ENCODE measurements around the gene PTPRG.

Gene PTPRG

GRCh38 chr3:61978460-61979419 lies 417.4 kb downstream of the PTPRG start:
- no peak for DNase-seq

DNA sequence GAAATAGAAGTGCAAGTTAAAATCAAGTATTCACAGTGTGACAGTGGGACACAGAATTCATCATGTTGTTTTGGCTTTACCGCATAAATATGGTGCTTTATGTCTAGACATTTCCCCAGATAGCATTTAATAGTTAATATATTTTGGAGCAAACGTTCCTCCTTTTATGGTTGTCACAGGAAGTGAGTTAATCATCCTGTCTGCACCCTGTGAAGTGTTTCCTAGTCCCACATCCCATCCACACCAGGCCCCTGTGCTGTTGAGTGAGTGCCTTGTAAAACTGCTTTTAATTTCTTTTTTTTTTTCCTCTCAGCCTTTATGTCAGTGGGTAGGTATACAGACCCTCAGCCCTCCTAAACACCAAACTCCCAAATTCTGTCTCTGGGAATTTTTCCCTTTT lies 418.3 kb downstream of the PTPRG start:
- DNase-seq: no peak

- no peak for DNase-seq
These were observed 418.7 kb downstream of the PTPRG start for GRCh38 chr3:61980041-61980440.

- no peak for DNase-seq
These were observed 419.7 kb downstream of the PTPRG start for GRCh38 chr3:61981060-61981459.

- DNase-seq: no peak
These were observed 422.1 kb downstream of the PTPRG start for GRCh38 chr3:61983479-61983878.

DNA sequence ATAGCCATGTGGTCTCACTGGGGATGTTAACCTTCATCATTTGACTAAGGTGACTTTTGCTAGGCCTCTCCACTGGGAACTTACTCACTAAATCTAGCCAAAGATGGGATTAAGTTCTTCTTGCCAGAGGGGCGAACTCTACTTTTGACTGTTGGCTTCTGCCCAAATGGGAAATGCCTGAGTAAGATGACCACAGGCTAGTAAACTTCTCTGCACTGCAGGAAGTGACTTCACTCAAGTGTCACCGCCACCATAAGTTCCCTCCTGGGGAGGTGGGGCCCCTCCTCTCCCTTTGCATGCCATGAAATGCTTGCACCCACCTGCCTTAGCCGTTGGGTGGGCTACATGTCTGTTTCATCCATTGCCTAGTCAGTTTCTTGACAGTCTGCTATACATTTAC lies 423.6 kb downstream of the PTPRG start:
- no peak for DNase-seq

DNA sequence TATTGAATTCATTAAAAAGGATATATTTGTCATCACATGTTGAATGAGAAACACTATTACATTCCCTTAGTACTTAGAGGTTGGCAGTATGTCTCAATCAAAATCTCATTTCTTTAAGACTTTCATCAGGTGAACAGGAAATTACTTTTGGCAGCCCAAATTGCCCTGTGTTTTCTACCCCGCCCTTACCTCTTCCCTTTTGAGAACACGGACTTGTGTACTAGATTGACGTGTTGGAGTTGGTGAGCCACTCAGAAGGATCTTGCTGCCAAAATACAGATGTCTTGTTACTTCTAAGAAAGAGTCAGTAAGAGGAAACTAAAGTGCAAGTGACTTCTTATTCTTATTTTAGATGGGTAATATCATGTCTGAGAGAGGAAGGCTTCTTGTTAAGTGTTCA lies 425.1 kb downstream of the PTPRG start:
- no peak for DNase-seq

DNA sequence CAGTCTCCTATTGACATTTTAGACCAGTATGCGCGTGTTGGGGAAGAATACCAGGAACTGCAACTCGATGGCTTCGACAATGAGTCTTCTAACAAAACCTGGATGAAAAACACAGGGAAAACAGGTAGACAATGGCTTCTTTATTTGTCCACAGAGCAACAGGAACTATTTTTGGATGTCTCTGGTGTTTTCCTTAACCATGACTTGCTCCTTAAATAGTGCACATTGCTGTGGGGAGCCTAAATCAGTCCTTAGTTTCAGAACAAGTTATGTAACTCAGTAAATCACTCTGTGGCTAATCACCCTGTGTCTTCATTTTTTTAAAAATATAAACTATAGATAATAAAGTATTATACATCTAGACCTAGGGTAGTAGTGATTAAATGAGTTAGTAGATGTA lies 428.3 kb downstream of the PTPRG start:
- DNase-seq: no peak

DNA sequence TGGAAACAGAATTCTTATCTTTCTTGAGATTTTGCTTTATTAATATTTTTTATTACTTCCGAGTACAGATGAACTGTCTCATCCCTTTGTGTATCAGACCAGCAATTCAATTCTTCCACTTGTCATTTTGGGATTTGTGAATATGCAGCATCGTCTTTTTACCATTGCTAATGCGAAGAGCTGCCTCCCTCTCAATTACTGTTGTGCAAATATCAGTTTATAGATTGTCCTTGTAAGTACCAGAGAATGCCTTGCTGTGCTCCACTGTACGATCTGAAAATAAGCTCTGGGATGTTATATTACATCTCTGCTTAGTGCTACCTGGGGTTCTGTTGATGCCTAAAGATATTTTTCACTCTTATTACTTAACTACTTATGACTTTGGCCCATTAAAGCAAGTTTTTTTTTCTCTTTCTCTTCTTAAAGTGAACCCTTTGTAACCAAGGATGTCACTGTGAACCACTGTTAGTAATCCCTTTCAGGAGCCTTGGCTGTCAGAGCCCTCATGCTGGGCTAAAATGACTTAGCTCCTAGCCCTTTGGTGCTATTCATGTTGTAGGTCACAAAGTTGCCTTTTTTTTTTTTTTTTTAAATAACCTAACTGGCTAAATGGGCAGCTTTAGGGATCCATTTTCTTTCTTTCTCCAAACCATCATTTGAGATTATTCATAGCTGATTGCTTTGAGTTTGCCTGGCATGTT lies 429.1 kb downstream of the PTPRG start:
- no peak for DNase-seq

DNA sequence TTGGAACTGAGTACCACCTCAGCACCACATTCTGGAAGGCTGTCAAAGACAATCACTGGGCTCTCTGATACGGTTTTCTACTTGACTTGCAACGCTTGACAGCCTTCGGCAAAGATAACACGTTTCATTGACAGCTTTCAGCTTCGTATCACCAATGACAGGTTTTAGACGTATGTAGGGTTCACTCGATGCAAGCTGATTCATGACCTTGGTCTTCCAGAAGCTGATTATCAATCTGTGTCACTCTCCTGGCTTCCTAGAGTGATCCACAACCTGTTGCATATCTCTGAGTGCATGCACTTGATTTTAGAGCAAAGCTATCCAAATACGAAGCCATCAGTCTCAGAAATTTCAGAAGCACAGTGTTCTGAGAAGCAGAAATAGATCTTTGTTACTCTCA lies 430.3 kb downstream of the PTPRG start:
- DNase-seq: no peak

DNA sequence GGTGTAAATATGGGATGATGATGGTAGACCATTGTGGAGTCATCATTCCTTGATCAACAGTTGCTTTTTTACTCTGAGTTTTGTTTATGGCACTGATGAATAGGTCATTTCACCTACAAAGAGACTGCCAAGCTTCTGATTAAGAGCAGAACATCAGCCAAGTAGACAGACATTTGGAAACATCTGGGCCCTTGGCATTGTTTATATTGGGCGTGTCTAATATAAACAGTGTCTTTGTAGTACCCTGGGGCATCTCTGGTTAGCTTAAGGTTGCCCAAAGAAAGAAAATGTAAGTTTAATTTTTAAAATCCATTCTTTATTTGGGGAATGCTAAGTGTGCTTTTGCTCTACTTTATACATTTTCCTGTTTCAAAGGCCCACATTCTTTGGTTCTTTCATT lies 435.0 kb downstream of the PTPRG start:
- DNase-seq: no peak

- DNase-seq: no peak
These were observed 435.7 kb downstream of the PTPRG start for GRCh38 chr3:61997101-61997500.

GRCh38 chr3:62003835-62004234 lies 442.5 kb downstream of the PTPRG start:
- no peak for DNase-seq

- DNase-seq: no peak
These were observed 445.7 kb downstream of the PTPRG start for GRCh38 chr3:62007036-62007435.

GRCh38 chr3:62010989-62011388 lies 449.6 kb downstream of the PTPRG start:
- DNase-seq: no peak

DNA sequence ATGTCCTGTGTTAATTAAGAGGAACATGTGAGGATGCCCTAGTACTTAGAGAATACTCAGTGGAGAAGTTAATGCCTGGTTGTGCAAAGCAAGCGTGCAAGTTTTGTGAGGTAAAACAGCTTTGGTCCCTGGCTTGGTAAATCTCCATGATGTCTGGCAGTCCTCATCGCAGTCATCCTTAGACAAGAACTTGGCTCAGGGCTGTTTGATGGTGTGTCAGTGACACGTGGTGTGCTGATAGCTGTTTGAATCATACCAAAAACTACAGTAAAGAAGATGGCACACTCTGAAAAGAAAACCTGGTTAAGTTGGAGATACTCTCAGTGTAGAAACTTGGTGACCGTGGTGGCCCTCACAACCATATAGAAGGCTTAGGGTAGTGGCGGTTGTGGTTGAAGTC lies 450.3 kb downstream of the PTPRG start:
- DNase-seq: no peak

DNA sequence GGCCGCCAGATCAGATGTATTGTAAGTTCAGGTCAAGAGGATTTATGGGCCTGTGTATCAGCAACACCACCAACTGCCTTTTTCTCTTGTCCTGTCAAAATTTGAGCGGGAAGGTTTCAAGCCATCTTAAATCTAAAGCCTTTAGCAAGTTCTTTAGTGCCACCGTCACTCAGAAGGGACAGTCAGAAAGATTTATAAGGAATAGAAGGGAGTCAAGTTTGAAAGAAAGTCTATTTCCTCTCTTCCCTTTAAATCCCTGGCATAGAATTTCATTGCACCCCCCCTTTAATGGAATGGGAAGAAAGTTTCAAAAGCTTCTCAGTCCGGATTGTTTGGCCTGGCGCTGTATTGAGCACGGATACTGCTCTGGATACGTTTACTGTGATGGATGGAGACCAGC lies 452.6 kb downstream of the PTPRG start:
- no peak for DNase-seq

- DNase-seq: no peak
These were observed 453.7 kb downstream of the PTPRG start for GRCh38 chr3:62015111-62015510.

DNA sequence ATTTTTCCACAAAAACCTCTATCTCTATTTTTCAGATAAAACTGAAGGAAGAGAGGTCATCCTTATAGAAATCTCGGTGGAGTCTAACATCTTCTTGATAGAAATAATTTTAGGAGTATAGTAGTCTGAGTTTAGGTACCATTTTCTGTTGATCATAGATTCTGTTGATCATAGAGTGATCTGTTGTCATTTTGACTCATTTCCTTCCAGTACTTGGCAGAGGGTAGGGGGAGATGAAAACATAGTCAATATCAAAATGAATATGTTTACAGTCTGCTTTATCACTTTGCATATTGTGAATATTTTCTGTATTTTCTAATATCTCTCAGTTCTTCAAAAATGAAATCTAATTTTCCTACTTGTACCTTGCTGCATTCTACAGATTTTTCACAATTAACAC lies 458.5 kb downstream of the PTPRG start:
- DNase-seq: no peak

DNA sequence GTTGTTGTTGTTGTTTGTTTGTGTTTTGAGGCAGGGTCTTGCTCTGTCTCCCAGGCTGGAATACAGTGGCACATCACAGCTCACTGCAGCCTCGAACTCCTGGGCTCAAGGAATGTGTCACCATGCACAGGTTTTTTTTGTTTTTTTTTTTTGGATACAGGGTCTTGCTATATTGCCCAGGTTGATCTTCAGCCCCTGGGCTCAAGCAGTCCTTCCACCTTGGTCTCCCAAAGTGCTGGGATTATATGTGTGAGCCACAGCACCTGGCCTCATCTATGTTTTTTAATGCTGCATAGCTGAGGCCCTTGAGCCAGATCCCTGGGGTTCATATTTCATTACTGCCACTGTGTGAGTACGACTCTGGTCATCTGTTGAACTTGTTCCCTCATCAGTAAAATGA lies 459.3 kb downstream of the PTPRG start:
- no peak for DNase-seq

DNA sequence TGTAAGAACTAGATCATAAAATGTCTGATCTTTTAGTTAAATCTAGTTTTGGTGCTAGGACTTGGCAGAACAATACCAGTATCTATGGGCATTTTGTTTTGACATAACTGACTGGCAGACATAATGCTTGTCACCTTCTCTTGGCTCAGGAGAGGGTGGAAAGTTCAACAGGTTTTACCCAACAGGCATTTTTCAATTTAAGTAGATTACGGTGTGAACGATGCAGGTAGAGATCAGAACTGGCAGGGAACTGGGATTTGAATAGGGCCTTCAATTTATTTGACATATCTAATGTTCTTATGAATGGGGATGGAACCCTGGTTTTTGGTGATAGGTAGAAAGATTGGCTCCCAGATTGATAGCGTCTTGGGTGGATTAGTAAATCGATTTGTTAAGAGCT lies 460.9 kb downstream of the PTPRG start:
- DNase-seq: no peak

GRCh38 chr3:62024882-62025281 lies 463.5 kb downstream of the PTPRG start:
- no peak for DNase-seq

DNA sequence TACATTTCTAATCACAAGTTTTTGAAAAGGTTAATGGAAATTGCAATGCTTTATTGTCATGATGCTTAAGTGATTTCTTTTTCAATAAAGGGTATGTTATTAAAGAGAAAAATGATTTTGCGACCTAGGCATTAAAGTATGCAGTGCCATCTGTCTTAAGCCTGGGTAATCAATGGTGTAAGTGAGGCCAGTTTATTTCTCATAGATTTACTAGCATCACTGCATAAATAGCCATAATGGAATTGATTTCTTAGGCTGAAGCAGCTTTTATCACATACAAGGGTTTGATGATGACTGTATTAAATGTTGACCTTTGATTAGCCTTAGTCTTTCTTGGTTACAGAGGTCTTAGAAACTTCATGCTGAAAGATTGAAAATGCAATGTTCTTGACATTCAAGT lies 464.5 kb downstream of the PTPRG start:
- DNase-seq: no peak

- no peak for DNase-seq
These were observed 465.9 kb downstream of the PTPRG start for GRCh38 chr3:62027241-62027640.

Measured in NCI-H2029 treated with DMSO at 0.1 percent for 48 hours (cell line).